Activated CD8-positive, alpha-beta memory T cell treated with anti-CD3 and anti-CD28 coated beads for 1 hour (primary cell): ENCODE measurements around the gene NECTIN2.
"Not testable (repeated sequence)": the region's sequence is repeated elsewhere in the genome, so short reads cannot be mapped to it uniquely, and the experiment has no call there.

Source experiments
- DNase-seq, 2 donors: peaks; one replicate each; pipeline ENCODE4 v3.0.0-alpha.2; 2020; ENCODE audit warnings: low read depth in 1 of 2; ENCODE audit errors: extremely low read depth in 1 of 2

NECTIN2 gene

DNA sequence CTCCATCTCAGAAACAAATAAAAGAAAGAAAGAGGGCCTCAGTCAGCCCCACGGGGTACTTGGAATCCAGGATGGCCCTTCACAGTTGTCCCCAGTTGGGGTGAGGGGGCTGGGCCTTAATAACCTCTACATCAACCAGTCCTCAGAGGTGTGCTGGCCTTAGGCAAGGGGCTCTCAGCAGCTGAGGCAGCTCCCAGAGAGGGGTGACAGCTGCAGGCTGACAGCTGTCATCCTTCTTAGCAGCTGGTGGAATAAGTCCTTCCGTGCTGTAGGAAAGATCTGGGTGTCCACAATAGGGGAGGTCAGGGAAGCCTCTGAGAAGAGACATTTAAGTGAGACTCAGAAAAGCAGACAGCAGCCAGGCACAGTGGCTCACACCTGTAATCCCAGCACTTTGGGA, 29.8 kb upstream of the NECTIN2 start:
- DNase-seq, result no peak

GRCh38 chr19:44817725-44818465, 28.2 kb upstream of the NECTIN2 start:
- DNase-seq, result no peak

- DNase-seq, result no peak
Observed at GRCh38 chr19:44818466-44819031, 27.5 kb upstream of the NECTIN2 start.

- DNase-seq, result no peak
Observed at GRCh38 chr19:44819246-44819832, 26.8 kb upstream of the NECTIN2 start.

DNA sequence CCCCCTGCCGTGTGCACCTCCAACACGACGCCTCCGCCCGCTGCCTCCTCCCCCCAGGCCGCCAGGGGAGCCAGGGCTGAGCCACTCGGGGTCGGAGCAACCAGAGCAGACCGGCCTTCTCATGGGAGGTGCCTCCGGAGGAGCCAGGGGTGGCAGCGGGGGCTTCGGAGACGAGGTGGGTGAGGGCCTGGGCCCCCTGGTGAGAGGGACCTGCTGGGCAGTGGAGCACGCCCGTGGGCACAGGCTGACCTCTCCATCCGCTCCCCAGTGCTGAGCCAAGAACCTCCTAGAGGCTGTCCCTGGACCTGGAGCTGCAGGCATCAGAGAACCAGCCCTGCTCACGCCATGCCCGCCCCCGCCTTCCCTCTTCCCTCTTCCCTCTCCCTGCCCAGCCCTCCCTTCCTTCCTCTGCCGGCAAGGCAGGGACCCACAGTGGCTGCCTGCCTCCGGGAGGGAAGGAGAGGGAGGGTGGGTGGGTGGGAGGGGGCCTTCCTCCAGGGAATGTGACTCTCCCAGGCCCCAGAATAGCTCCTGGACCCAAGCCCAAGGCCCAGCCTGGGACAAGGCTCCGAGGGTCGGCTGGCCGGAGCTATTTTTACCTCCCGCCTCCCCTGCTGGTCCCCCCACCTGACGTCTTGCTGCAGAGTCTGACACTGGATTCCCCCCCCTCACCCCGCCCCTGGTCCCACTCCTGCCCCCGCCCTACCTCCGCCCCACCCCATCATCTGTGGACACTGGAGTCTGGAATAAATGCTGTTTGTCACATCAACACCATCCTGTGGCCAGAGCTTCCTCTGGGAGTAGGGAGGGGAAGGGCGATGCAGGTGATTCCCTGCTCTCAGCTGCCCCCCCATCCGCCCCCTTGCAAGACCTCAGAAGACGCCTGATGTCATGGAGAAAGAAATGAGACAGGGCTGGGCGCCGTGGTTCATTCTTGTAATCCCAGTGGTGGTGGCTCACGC, 25.2 kb upstream of the NECTIN2 start:
- DNase-seq, result no peak

- no peak for DNase-seq
Observed at GRCh38 chr19:44822177-44822576, 23.9 kb upstream of the NECTIN2 start.

- DNase-seq, result no peak
Observed at GRCh38 chr19:44822670-44823372, 23.3 kb upstream of the NECTIN2 start.

DNA sequence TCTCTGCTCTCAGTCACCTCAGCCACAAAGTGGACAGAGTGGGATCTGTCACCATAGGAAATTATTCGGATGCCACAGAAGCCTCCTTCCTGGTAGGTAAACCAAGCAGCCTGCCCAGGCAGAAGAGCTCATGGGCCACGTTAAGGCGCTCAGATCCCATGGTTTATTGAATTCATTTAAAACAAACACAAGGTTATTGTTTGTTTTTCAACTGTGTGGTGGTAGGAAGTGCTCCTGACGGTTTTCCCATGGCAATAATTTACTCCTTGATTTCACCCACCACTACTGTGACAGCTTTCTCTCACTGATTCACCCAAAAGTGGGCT, 22.8 kb upstream of the NECTIN2 start:
- no peak for DNase-seq

- no peak for DNase-seq
Observed at GRCh38 chr19:44824761-44825160, 21.3 kb upstream of the NECTIN2 start.

DNA sequence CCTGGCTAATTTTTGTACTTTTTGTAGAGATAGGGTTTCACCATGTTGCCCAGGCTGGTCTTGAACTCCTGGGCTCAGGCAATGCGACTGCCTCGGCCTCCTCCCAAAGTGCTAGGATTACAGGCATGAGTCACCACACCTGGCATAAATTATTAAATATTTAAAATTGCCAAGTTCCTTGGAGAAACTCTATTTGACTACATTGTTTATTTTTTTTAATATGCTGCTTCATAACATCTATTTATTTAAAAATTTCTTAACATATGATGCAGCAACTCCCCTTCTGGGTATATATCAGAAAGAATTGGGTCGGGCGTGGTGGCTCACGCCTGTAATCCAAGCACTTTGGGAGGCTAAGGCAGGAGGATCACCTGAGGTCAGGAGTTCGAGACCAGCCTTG, 13.2 kb upstream of the NECTIN2 start:
- DNase-seq, result not testable (repeated sequence)

DNA sequence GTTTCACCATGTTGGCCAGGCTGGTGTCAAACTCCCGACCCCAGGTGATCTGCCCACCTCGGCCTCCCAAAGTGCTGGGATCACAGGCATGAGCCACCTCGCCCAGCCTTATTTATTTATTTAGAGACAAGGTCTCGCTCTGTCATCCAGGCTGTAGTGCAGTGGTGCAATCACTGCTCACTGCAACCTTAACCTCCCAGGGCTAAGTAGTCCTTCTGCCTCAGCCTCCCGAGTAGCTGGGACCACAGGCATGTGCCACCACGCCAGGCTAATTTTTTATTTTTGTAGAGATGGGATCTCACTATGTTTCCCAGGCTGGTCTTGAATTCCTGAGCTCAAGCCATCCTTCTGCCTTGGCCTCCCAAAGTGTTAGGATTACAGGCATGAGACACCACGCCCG, 11.7 kb upstream of the NECTIN2 start:
- not testable (repeated sequence) for DNase-seq

DNA sequence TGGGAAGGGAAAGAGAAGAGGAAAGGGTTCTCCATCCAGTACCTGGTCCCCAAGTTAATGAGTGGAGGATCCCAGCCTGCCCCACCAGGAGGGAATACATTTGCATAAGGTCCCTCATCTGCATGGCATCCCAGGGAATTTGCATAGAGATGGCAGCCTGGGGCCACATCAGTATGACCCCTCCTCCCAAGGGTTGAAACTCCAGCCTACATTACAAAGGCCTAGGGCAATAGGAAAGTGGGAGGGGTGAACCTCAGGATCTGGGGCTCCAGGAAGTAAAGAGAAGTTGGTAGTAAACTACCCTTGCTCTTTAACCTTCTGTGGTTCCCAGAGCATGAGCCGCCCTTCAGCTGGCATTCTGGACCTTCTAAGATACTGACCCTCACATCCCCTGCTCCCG, 6.8 kb upstream of the NECTIN2 start:
- no peak for DNase-seq

- no peak for DNase-seq
Observed at GRCh38 chr19:44840811-44841210, 5.3 kb upstream of the NECTIN2 start.

DNA sequence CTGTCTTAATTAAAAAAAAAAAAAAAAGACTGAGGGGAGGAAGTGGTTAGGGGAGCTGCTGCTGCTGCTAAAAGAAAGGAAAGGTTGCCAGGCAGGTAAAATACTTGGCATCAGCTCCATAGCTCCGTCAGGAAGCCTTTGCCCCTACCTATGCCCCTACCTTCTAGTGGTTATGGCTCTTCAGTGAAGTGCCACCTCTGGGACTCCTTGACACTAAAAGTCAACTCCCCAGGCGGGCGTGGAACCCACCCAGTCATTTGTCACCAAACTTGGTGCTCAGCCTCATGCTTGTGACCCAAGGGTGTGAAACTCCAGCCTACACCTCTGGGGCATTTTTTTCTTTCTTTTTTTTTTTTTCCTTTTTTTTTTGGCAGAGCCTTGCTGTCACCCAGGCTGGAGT, 4.9 kb upstream of the NECTIN2 start:
- no peak for DNase-seq

- no peak for DNase-seq
Observed at GRCh38 chr19:44845286-44845611, 848 bp upstream of the NECTIN2 start.

- no peak for DNase-seq
Observed at GRCh38 chr19:44846455-44847143, 502 bp downstream of the NECTIN2 start.

- DNase-seq, result no peak
Observed at GRCh38 chr19:44847144-44848035, 1.3 kb downstream of the NECTIN2 start.

DNA sequence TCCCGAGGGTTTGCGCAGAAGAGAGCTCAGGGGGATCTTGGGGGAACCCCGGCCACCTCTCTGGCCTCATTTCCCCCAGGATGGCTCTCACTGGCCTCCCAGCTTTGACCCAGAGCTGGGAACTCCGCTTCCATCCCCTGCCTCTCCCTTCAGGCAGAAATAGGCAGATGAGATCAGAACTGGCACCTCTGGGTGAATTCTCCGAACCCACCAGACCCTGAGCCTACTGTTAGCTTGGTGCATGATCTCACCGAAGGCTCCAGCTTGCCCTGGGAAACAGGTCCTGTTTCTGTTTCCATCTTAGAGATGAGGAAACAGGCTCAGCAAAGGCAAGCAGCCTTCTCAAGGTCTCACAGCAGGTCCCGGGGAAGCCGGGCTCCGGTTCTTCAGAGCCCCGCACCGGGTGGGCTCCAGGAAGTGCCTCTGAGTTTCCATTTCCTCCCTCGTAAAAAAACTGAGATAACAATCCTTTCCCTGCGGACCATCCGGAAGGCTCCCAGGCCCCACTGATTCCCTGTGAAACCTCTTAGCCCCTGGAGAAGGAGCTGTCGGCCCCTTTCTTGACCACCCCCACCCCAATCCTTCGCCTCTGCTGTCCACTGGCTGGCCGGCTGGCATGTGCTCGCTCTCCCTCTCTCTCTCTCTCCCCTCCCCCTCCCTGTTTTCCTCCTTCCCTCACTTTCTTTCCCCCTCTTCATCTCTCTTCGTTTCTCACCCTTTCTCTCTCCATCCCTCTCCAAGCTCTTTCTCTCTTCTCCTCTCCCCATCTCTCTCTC, 2.1 kb downstream of the NECTIN2 start:
- no peak for DNase-seq
